HTERT RPE-1 (cell line): ENCODE data around the gene COPA.
"Not testable (repeated sequence)": the region's sequence is repeated elsewhere in the genome, so short reads cannot be mapped to it uniquely, and the experiment has no call there.

Experiments
- in situ Hi-C: fragments of 300-500 bp; cut with MboI; formaldehyde crosslinking; loops from 4 replicates; pipeline ENCODE4 v1.14.3; 2020; ENCODE audit warnings: low sequenced_read_pairs

COPA gene

DNA sequence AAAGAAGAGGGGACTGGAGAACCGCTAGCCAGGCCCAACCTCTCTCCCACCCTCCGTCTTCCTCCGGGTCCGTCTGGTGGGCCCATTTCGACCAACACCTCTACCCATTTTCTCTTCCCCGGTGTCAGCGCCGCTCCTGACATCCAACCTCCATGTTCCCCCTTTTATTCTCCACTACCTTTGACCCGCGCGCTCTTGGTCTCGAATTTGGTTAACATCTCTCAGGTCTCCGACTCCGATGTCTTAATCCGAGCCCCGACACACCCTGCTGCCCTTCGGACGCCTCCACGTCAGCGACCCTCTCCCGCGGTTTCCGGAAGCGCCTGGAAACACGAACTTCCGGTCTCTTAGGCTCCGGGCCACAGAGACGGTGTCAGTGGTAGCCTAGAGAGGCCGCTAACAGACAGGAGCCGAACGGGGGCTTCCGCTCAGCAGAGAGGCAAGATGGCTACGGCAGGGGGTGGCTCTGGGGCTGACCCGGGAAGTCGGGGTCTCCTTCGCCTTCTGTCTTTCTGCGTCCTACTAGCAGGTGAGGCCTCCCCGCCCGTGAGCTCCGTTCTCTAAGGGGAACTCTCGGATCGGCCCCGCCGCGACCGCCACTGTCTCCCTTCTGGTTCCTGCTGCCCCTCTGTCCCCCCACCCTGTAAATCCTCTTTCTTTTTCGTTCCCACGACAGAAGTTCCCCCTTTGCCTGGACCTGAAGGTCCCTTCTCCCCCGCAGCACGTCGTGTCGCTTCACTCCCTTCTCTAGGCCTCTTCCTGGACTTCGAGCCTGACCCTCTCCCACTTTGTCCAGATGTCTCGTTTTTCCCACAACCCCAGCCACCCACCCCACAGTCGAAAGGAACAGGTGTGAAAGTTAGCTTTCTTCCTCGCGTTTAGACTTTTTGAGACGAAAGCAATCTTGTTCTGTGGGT, at the start of gene COPA, which contains the start of gene NCSTN:
Gene COPA, minus strand, starts transcription at position 298 of the 917 bp plus-strand sequence. Its CDS starts 80 bp downstream, at position 218.
Gene NCSTN, plus strand, starts transcription at position 431 of the 917 bp plus-strand sequence. Its CDS starts 14 bp downstream, at position 445.
- in situ Hi-C loops = no loop called here

DNA sequence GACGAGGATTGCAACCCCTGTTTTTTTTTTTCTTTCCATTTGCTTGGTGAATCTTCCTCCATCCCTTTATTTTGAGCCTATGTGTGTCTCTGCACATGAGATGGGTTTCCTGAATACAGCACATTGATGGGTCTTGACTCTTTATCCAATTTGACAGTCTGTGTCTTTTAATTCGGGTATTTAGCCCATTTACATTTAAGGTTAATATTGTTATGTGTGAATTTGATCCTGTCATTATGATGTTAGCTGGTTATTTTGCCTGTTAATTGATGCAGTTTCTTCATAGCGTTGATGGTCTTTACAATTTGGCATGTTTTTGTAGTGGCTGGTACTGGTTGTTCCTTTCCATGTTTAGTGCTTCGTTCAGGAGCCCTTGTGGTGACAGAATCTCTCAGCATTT, 45.4 kb upstream of the COPA start:
- in situ Hi-C loops = not testable (repeated sequence)

DNA sequence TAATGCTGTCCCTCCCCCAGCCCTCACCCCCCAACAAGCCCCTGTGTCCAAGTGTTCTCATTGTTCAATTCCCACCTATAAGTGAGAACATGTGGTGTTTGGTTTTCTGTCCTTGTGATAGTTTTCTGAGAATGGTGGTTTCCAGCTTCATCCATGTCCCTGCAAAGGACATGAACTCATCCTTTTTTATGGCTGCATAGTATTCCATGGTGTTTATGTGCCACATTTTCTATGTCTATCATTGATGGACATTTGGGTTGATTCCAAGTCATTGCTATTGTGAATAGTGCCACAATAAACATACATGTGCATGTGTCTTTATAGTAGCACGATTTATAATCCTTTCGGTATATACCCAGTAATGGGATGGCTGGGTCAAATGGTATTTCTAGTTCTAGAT, 41.8 kb upstream of the COPA start:
- in situ Hi-C loops = not testable (repeated sequence)

DNA sequence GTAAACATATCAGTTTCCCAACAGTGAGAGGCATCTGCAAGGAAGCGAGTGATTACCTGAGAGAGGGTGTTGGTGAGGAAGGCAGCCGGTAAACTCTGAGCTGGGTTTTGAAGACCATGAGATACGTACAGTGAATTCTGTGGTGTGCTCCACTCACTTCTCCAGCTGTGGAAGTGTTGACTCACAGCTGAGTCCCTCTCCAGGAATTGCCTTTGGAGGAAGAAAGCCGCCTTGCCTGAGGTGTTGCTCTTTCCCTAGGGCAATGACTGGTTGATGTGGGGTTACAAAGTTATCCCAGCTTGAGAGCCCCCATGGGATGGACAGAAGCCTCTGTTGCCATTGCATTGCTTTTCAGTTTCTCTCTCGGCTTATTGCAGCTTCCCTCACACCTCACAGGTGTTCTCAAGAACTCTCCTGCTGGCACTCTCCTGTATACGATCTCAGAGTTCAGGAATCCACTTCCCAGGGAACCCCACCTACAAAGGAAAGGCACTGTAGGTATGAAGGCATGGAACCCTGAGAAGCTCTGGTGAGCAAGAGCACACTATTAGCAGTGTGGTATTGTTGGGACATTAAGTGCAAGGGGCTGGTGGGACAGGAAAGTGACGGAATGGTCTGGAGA, 34.6 kb upstream of the COPA start:
- in situ Hi-C loops = no loop called here

DNA sequence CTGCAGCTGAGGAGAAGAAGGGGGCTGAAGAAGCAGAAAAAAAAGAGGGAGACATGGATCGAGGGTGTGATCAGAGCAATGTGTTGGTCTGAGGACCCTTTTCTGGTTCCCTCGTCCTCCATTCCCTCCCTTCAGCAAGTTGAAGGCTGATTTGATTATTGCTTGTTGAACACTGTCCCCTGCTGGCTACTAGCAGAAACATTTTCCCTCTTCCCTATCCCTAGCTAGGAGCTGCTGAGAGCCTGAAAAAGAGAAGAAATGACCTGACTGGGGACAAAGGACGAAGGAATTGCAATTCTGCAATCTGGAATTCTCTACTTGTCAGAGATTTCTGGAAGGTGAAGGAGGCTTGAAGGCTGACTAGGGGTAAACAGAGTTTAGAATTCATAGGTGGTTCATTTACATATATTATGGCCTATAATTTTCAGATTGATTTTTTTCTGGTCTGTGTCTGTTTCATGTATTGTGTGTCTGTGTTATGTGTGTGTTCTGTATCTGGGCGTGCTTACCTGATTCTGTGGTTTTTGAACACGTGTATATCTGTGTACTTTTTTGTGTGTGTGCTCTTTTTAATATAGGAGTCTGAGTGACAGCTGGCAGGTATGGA, 33.6 kb upstream of the COPA start:
- in situ Hi-C loops = no loop called here

DNA sequence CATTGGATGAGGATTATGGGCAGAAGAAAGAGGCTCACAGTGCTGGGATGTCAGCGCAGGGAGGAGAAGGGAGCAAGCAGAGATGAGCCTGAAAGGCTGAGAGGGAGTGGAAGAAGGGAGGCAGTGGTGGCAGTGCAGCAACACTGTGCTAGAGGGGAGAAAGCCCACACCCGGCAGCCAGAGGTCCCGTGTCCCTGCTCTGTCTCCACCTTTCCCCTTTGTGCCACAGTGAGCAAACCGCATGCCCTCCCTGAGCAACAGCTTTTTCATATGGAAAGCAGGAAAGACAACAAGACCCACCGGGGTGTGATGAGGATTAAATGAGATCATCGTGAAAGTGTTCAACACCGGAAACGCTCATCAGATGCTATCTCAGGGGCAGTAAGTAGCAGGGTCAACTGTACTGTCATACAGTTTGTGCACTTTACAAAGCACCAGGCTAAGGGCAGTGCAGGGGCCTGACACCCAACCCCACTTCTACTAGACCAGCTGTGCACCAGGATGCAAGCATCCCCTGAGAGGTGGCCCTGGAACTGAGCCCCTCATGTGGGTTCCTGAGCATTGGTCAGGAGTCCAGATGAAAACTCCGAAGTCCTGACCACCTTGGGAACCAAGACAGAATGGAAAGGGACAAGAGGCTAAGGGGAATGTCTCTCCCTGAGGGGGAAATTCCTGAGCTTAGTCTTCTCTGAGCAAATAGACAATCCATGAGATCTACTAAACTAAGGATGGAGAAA, 32.9 kb upstream of the COPA start:
- in situ Hi-C loops = no loop called here

DNA sequence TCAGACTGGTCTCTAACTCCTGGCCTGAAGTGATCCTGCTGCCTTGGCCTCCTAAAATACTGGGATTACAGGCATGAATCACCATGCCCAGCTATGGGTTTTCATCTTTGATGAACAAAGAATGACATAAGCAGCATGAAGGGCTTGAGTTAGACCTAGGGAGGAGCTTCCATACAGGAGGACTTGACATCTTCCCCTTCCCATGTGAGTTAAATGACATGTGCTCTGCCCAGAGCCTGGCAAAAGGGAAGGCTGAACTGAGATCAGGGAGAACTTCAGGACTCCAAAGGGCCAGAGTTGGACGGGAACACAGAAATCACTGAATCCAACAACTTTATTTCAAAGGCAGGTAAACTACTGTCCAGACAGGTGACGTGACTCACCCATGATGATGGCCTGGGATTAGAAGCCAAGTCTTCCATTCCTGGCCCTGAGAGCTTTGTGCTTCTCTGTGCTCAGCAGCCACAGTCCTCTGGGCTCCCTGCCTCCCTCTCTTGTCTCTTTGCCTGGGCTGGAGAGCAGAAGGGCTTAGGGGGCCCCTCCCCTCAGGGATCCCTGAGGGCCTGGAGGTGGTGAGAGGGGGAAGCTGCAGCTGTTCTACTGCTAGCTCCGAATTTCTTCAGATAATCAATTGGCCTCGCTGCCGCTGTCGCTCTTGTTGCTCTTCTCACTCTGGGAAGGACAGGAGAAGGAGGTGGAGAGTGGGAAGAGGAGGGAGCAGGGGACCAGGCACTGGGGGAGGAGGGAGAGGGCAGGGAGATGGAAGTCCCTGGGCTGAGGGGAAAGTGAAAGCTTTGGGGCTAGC, 31.5 kb upstream of the COPA start:
- in situ Hi-C loops = no loop called here

DNA sequence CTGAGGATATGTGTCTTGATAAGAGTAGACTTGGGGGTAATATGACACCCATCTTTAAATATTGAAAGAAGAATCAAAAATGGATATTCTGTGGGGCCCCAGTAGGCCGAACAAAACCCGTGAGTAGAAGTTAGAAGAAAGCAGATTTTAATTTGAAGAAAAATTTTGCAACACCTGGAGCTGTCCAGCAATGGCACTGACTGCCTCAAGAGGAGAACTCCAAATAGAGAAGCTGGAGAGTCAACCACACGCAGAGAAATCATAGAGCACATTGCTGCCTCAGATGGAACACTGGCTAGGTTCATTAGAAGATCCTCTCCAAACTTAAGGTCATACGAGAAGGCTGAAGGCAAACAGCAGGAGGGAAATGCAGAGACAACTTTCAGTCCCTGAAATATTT, 30.6 kb upstream of the COPA start:
- in situ Hi-C loops = no loop called here

DNA sequence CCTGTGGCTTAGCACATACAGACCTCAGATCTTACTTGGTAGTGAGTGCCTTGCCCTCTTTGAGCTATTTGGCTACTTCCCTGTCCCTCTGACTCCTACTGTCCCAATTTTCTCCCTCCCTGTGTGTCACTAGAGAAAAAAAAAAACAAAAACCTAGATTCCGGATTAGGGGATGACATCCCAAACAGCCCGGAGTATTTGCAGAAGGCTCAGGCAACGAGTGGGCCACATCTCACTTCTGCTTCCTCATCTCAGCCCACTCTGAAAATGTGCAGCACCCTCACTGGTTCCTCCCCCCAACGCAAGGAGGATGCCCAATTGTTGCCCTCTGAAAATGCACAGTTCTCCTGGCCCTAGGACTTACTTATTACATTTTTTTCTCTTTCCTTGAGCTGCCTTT, 28.7 kb upstream of the COPA start:
- in situ Hi-C loops = no loop called here

DNA sequence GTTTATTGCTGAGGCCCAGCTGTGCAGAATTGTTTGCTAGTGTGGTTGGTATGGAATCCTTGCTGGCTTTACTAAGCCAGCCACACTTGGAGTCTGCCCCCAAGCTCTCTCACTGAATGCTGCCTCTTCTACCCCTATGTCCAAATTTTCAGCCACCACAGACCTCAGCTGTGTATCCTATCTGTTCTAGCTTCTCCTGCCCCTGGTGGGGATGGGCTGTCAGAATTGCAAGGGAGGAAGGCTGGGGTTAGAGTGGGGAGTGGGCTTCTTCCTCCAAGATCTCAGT, 28.2 kb upstream of the COPA start:
- in situ Hi-C loops = no loop called here

DNA sequence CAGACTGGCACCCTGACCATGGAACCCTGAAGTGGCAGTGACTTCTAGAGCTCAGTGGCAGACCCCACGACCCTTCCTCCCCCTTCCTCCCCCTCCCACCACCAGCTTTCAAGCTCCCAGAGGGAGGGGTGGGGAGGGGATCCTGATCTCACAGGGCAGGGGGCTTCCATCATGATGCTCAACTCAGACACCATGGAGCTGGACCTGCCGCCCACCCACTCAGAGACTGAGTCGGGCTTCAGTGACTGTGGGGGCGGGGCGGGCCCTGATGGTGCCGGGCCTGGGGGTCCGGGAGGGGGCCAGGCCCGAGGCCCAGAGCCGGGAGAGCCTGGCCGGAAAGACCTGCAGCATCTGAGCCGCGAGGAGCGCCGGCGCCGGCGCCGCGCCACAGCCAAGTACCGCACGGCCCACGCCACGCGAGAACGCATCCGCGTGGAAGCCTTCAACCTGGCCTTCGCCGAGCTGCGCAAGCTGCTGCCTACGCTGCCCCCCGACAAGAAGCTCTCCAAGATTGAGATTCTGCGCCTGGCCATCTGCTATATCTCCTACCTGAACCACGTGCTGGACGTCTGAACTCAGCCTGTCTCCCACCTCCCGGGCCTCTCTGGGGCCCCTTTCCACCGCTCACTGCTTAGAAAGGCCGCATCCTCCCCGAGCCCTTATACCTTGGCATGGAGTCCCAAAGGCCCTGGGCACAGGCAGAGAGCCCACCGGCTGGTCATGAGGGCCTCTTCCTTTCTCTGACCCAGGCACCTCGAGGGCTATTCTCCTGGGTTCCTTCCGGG, 27.7 kb upstream of the COPA start:
- in situ Hi-C loops = no loop called here

DNA sequence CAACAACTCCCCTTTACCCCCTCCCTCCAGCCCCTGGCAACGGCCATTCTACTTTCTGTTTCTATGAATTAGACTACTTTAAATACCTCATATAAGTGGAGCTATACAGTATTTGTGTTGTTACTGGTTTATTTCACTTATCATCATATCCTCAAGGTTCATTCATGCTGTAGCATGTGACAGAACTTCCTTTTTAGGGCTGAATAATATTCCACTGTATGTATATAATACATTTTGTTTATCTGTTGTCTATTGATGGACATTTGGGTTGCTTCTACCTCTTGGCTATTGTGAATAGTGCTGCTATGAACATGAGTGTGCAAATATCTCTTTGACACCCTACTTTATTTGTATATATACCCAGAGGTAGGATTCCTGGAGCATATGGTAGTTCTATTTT, 26.0 kb upstream of the COPA start:
- in situ Hi-C loops = no loop called here

DNA sequence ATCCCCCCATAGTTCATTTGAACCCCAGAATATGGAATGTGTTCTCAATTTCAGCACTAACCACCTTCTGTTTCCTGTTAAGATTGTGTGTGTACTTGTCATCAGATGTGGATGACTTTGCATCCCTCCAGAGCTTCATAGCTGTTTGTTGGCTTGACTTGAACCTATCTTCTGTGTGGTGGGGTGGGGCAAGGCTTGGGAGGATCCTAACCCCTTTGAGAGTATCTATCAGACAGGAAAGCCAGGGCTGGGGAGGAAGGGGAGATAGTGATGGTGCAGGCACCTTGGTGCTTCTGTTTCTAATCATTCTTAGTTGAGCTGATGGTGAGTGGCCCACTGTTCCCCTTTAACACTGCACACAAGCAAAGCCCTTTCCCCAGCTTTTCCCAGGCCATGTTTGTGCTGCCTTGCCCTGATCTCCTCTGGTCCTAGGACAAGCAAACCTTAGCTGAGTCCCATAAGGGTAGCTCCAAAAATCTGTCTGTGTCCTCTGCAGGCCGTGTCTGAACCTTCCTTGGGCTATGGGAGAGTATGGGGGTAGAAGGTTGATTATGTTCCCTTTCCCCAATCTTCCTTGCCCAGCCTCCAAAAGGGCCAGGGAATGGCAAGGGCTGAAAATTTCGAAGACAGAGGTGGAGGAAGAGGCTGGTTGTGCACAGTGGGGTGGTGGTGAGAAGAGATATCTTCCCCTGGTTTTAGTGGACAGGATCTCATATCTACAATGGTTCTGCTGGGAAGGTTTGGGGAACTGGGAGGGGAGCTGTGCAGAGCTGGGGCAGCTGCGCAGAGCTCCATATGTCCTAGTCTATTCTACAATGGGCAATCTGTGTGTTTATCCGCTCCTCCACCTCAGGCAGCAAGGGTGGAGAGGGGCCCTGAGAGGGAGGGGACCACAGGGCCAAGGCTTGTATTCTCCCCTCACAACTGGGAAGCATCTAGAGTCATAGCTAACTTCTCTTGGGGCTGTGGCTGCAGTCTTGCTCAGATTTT, 25.2 kb upstream of the COPA start:
- in situ Hi-C loops = no loop called here

DNA sequence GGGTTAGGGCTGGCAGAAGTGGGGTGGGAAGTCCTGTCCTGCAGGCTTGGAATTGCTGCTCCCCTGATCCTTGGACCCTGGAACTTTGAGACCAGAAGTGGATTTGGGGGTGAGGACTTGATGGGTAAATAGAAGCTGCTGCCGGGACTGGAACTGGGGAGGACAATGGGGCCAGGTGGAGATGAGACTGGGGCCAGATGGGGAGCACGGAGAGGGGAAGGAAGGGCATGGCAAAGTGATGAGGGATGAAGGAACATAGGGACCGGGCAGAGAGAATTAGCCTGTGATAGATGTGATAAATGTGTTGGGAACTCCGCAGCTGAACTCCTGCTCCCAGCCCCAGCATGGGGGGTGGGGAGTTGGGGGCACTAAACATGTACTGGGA, 24.5 kb upstream of the COPA start:
- in situ Hi-C loops = no loop called here

DNA sequence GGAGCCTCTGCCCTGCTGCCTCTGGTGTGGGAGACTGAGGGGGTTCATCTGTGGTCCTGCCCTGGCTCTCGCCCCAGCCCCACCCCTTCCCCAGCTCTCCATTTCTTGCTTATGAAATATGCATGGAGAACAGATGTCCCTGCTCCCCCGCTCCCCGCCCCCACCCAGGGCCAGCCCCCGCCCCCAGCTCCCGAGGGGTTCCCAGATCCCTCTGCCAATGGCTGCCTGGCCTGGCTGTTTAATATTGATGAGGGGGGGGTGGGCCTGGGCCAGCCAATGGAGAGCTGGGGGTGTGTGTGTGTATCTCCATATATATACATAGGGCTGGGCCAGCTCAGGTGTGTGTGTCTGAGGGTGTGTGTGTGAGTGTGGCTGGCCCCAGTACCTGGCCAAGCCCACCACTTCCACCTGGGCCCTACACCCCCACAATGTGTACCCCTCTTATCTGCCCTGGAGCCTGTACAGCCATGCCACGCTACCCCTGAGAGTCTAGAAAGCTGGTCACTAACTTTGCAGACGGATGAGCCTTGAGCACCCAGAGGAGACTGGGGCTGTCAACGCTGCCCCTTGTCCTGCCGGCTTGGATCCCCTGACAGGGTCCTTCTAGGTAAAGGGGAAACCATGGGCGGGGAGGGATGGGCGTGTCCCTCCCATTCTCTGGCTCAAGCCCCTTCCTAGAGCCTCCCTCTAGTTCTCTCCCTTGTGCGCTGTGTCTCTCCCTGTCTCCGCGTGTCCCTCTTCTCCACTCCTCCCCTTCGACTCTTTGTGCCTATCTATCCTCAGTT, 23.9 kb upstream of the COPA start, which contains the start of gene NHLH1:
Gene NHLH1, plus strand, starts transcription at position 341 of the 785 bp plus-strand sequence. CDS start 3,661 bp downstream, outside the sequence.
- in situ Hi-C loops = no loop called here

DNA sequence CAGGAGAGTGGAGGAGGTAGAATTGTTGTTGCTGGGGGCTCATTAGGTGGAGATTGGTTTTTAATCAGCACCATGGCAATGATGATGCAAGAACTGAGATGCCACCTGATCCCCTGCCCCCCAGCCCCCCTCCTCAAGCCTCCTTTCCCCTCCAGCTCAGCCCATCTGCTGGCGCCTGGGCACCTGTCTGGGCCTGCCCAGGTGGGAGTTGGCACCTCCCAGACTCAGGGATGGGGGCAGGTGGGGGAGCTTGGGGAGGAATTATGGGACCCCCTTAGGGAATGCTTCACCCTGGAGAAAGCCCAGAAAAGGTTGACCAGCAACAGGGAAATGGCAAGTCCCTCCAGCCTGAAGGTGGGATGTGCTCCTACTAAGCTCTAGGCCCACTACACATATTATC, 22.3 kb upstream of the COPA start:
- in situ Hi-C loops = no loop called here

DNA sequence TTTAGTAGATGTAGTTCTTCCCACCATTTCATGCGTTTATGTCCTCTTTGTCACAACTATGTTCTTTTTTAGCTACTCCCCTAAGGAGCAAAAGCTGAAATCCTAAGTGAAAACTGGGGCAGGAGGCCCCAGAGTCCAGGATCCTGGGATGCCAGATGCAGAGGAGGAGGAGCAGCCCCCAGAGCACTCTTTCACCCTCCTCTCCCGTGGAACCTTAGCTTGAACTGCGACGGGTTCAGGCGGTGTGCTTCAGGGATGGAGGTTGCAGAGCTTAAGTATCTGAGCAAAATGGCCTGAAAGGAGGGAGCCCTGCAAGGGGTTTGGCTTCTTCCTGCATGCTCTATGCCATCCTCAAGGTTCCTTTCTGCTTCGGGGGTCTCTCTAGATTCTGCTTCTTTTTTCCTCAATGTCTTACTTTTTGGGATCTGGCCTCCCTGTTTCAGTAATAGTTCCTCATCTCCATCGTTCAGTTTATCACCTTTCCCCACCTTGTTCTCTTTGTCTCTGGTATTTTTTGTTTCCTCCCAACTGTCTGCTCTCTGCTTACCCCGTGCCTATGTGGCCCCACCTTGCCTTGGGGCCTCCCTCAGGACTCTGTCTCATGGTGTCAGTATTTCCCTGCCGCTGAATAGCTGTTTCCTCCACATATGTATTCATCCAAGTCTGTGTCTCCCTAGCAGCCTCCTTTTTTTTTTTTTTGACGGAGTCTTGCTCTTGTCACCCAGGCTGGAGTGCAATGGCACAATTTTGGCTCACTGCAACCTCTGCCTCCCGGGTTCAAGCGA, 21.1 kb upstream of the COPA start:
- in situ Hi-C loops = no loop called here
